Osteocyte (in vitro differentiated cells): ENCODE measurements around the gene ERMARD. TPM values are rescaled to one million over a fixed set of nuclear protein-coding genes. Genes with fewer than 3 reads are reported as not detected.

ENCODE experiments used
- DNase-seq: peaks from one replicate; pipeline ENCODE4 v3.0.0; 2021; ENCODE audit warnings: mixed read lengths; ENCODE audit not compliant: unreplicated experiment; ENCODE audit errors: extremely low spot score
- H3K27ac Mint-ChIP-seq: one replicate; pipeline ENCODE4 v1.8.0; 2021; ENCODE audit warnings: mild to moderate bottlenecking, mixed read lengths; ENCODE audit not compliant: unreplicated experiment
- H3K27me3 Mint-ChIP-seq: one replicate; pipeline ENCODE4 v1.8.0; 2021; ENCODE audit warnings: mixed read lengths; ENCODE audit not compliant: unreplicated experiment
- H3K36me3 Mint-ChIP-seq: one replicate; pipeline ENCODE4 v1.8.0; 2021; ENCODE audit warnings: mixed read lengths; ENCODE audit not compliant: unreplicated experiment
- H3K4me1 Mint-ChIP-seq: one replicate; pipeline ENCODE4 v1.8.0; 2021; ENCODE audit warnings: mixed read lengths; ENCODE audit not compliant: unreplicated experiment
- H3K4me3 Mint-ChIP-seq: one replicate; pipeline ENCODE4 v1.8.0; 2021; ENCODE audit warnings: mild to moderate bottlenecking, moderate library complexity, mixed read lengths; ENCODE audit not compliant: unreplicated experiment
- H3K9me3 Mint-ChIP-seq: one replicate; pipeline ENCODE4 v1.8.0; 2021; ENCODE audit warnings: mixed read lengths; ENCODE audit not compliant: unreplicated experiment
- CTCF ChIP-seq: fragments of 200-600 bp; sonication (generic); IDR thresholded peaks from 2 replicates; pipeline ENCODE4 v1.5.0; 2021; ENCODE audit warnings: antibody characterized with exemption, mild to moderate bottlenecking, moderate library complexity
- total RNA-seq: library from RNA; stranded (reverse); gene quantifications from 2 replicates; pipeline ENCODE4 v1.2.1, GENCODE V29; 2021

The ERMARD gene
- total RNA-seq, 1 donor from 2014 or later: 34.6 TPM

GRCh38 chr6:169787797-169788196, 36.4 kb downstream of the ERMARD start:
- peaks cover 8% of the 10 kb centered on the region for H3K36me3 Mint-ChIP-seq
- H3K9me3 Mint-ChIP-seq: no peaks in the 10 kb centered on the region
- H3K4me1 Mint-ChIP-seq: peaks cover 16% of the 10 kb centered on the region
- no peak for TF ChIP-seq CTCF
- peak; percentile 69 for DNase-seq
- no peak overlapping the region for H3K27ac Mint-ChIP-seq
- H3K27me3 Mint-ChIP-seq: no peaks in the 10 kb centered on the region
- no peak overlapping the region for H3K4me3 Mint-ChIP-seq

GRCh38 chr6:169788809-169789145, 37.4 kb downstream of the ERMARD start:
- Mint-ChIP-seq H3K27me3 (no peaks in the 10 kb centered on the region), H3K4me1 (peaks cover 16% of the 10 kb centered on the region), H3K4me3 (peak overlapping the region; percentile 32), H3K27ac (no peak overlapping the region), H3K36me3 (peaks cover 4% of the 10 kb centered on the region), H3K9me3 (no peaks in the 10 kb centered on the region)
- no peak for TF ChIP-seq CTCF
- no peak for DNase-seq

GRCh38 chr6:169789146-169789943, 37.9 kb downstream of the ERMARD start:
- Mint-ChIP-seq H3K36me3 (no peaks in the 10 kb centered on the region), H3K4me1 (peaks cover 16% of the 10 kb centered on the region), H3K4me3 (peak overlapping the region; percentile 83), H3K27ac (no peak overlapping the region), H3K9me3 (no peaks in the 10 kb centered on the region), H3K27me3 (no peaks in the 10 kb centered on the region)
- DNase-seq: peak; percentile 63
- TF ChIP-seq CTCF: no peak

GRCh38 chr6:169789944-169790927, 38.8 kb downstream of the ERMARD start:
- Mint-ChIP-seq H3K27me3 (peaks cover 3% of the 10 kb centered on the region), H3K36me3 (no peaks in the 10 kb centered on the region), H3K27ac (peak overlapping the region; percentile 83), H3K4me1 (peaks cover 16% of the 10 kb centered on the region), H3K9me3 (no peaks in the 10 kb centered on the region), H3K4me3 (peak overlapping the region; percentile 83)
- DNase-seq: peak; percentile 92
- peak; percentile 98 for TF ChIP-seq CTCF

- Mint-ChIP-seq H3K27me3 (peaks cover 16% of the 10 kb centered on the region), H3K27ac (no peak overlapping the region), H3K4me3 (no peak overlapping the region), H3K9me3 (no peaks in the 10 kb centered on the region), H3K4me1 (peaks cover 16% of the 10 kb centered on the region), H3K36me3 (no peaks in the 10 kb centered on the region)
- no peak for TF ChIP-seq CTCF
- peak; percentile 66 for DNase-seq
Measured at GRCh38 chr6:169791721-169792131, 40.3 kb downstream of the ERMARD start.
